ENCODE measurements around the gene DNM3. TPM values are rescaled to one million over a fixed set of nuclear protein-coding genes. Genes with fewer than 3 reads are reported as not detected.
A peak's percentile ranks its signal among the peaks of the same experiment; 100 is the strongest.
"Not testable (repeated sequence)": the region's sequence is repeated elsewhere in the genome, so short reads cannot be mapped to it uniquely, and the experiment has no call there.

DNM3 gene
- total RNA-seq, 1 donor from 2014 or later: 1.7 TPM

DNA sequence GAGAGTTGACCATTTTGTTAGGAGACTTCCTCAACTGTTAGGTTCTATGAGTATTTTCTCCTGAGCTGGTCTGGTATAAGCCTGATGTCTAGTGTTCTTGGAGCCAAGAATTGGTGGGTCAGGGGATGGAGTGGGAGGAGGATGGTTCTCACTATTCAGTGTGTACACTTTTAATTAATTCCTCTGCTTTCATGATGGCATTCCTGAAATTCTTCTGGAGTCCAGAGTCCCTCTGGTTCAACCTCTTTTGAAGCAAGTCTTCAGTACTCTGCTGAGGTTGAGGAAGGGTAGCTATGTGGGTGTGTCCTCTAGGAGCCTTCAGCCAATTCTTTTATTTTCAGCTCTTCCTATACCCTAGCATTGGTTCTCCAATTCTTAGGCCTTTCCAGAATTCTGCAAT, 149.1 kb downstream of the DNM3 start:
- intact Hi-C loops (cut with DNase I): no loop called here
- no peak for ATAC-seq (ENCODE audit: poor library complexity)
- no peak for DNase-seq

DNA sequence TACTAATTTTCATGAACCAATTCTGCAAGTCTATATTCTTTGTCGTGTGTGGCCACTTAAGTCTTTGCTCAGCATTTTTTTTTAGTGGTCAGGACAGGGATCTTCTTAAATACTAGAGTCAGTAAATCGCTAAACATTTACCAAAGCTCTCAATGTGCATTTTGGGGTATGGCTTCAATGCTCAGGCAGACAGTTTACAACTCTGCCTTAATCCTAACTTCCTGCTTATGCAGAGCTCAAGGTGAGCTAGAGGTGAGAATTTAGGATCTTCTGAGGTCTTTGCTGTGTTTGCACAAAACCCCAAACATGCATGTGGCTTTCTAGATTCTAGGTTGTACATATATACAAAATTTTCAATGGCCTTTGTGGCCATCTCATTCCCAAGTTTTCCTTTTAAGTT, 153.0 kb downstream of the DNM3 start:
- DNase-seq (no peak), ATAC-seq (ENCODE audit: poor library complexity) (no peak)
- intact Hi-C loops (cut with DNase I): no loop called here

DNA sequence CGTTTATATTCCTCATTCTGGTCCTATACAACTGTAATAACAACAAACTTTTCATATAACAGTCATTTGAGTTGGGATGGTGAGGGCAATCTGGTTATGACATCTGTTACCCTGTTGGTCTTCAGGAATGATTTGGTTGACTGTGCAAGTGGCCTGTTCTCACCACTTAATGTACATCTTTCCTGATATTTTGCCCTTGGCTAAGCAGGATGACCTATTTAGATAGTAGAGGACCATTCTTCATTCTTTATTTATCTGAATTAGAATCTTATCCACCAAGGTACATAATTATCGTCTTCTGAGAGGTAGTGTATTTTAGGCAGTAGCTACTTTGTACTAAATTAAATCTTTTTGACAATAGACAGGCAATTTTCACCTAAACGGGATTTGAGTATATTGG, 154.3 kb downstream of the DNM3 start:
- intact Hi-C loops (cut with DNase I): no loop called here
- ATAC-seq (ENCODE audit: poor library complexity): no peak
- DNase-seq: no peak

DNA sequence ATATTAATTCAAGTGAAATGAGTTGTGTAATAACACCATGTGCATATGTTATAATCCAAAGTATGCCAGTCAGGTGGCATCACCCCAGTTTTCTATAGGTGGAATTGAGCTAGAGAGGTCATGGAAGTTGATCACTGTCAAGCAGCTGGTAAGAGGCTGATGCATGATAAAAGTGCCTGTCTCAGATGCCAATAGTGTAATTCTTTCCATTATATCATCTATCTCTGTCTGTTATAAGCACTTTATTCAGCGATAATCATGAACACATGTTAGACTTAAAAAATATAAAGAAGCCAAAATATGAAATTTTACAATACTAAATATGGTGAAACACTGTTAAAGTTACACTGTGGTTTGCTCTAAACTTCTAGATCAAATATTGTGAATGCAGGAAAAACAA, 156.6 kb downstream of the DNM3 start:
- intact Hi-C loops (cut with DNase I): no loop called here
- ATAC-seq (ENCODE audit: poor library complexity): no peak
- no peak for DNase-seq

DNA sequence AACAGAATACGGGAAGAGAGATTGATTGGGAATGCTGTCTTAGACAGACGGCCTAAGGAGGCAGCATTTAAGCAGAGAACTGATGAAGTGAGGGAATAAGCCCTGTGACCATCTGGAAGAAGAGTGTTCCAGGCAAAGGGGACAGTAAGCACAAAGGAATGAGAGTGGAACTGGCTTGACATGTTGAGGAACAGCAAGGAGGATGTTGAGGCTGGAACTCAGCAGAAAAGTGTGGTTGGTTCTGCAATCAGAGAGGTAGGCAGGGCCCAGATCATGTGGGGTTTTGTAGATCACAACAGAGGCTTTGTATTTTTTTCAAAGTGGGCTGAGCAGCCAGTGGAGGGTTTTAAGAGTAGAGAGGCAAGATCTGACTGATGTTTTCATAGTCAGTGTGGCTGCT, 157.4 kb downstream of the DNM3 start:
- DNase-seq (no peak), ATAC-seq (ENCODE audit: poor library complexity) (no peak)
- intact Hi-C loops (cut with DNase I): no loop called here

DNA sequence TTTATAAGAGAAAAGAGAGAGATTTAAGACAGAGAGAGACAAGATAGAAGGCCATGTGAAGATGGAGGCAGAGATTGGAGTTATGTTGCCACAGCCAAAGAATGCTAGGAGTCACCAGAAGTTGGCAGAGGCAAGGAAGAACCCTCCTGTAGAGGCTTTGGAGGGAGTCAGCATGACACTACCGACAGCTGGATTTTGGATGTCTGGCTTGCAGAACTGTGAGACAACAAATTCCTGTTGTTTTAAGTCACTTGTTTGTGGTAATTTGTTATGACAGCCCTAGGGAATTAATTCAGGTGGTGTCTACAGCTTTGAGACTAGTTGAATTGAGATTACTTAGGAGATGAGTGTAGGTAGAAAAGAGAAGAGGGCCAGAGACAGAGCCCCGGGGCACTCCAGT, 158.5 kb downstream of the DNM3 start:
- intact Hi-C loops (cut with DNase I): loop anchor here (10.0 kb wide), 1 partner anchor 425 kb away; the partner anchor contains the start of gene C1orf105
- ATAC-seq (ENCODE audit: poor library complexity) (no peak), DNase-seq (no peak)

DNA sequence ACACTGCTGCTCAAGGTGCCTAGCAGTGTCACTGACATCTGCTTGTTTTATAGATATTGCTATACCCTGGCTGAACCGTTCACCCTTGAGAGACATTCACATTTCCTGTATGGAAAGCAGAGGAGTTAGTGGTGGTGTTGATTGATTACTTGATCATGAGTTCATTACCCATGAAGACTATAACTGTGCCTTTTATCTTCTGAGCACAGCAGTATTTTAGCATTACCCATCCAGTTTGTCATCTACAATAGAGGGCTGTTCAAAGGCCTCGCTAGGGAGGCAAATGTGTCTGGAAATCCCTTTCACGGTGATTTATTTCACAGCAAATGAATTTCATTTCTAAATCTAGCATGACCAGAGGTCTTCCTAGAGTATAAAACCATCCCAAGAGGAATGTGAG, 160.0 kb downstream of the DNM3 start:
- no peak for ATAC-seq (ENCODE audit: poor library complexity)
- DNase-seq: no peak
- intact Hi-C loops (cut with DNase I): loop anchor here (10.0 kb wide), 1 partner anchor 424 kb away; the partner anchor contains the start of gene C1orf105

DNA sequence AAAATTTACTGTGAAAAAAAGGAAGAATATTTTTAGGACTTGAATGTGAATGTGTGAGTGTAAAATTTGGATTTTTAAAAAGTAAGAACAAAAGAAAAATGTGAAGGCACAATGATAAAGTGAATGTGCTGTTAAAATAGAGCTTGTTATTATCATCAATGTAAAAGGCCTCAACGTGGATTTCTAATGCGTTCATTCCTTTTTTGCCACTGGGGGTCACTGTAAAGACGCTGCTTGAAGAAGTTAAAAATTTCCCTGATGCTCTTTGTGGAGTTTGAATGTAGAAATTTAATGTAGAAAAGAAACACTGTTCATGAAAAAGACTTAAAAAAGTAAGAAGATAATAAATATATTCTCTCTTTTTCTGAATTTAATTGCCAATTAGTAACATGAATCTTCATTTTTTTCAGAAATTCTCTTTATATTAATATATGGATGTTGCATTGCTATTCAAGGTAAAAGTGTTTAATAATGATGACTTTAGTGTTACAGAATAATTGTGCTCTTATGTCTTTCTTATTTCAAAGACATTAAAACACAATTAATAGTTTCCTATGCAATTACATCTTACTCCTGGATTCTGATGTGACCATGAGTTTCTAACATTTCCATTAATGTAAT, 161.5 kb downstream of the DNM3 start:
- intact Hi-C loops (cut with DNase I): loop anchor here (10.0 kb wide), 1 partner anchor 422 kb away; the partner anchor contains the start of gene C1orf105
- no peak for ATAC-seq (ENCODE audit: poor library complexity)
- no peak for DNase-seq

DNA sequence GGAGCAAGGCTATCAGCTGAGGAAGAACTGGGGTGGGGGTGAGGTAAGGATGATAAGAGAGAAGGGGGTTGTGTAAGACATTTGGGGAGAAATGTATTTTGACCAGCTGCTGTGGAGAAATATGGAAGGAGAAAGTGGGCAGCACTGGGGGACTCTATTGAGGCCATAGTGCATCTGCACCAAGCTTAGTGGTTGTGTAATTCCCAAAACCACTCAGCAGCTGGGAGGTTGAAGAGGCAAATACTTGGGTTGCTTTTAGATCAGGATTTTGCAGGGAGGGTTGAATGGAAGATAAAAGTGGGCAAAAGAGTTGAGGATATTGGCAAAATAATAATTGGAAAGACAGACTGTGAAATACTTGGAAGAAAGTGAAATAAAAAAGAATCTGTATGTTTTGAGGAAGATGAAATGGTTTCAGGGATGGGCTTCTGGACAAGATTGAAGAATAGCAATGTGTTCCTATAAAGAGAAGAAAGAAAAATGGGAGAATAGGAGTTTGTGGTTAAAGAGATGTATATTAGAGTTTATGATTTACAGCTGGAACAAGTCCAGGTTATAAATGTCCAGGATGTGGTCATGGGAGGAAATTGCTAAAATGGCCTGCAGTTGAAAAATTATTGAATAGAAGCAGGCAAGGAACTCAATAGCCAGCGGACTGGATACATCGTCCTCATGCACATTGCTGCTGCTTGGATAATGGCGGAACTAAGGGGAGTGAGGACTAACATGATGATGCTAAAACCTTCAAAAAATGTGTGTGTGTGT, 162.7 kb downstream of the DNM3 start:
- intact Hi-C loops (cut with DNase I): loop anchor here (10.0 kb wide), 1 partner anchor 421 kb away; the partner anchor contains the start of gene C1orf105
- DNase-seq: no peak
- no peak for ATAC-seq (ENCODE audit: poor library complexity)

DNA sequence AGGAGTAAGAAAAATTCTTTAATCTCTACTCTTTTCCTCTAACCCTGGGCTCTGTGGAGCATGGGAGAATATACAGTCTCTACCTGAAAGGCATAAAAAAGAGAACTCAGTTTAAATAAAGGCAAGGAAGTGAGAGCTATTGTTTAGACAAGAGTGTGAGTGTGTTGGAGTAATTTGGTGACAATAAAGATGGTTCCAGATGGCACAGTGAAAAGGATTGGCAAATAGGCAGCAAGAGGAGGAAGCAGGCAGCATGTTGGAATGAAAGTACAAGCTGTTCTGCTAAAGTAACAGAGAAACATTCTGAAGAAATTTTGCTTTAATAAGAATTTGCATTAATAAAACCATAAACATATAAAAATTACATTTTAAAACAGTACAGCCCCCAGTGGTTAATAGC, 163.4 kb downstream of the DNM3 start:
- intact Hi-C loops (cut with DNase I): loop anchor here (10.0 kb wide), 1 partner anchor 420 kb away; the partner anchor contains the start of gene C1orf105
- ATAC-seq (ENCODE audit: poor library complexity): no peak

DNA sequence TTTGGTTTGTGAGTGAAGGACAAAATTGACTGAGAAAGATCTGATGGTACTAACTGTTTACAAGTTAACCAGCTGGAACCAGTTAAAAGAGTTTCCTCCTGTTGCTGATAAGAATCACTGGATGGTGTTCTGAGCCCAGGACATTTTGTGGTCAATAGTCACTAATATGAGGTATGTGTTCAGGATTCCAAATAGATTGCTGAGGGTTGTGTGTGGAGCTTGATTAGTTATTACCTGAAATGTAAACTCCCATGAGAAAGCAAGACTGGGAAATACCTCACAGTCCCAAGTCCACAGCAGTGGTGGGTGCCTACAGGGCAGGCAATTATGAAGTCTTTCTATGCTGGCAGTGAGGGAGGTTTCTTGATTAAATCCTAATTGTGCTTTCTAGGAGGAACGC, 164.6 kb downstream of the DNM3 start:
- intact Hi-C loops (cut with DNase I): loop anchor here (10.0 kb wide), 1 partner anchor 419 kb away; the partner anchor contains the start of gene C1orf105
- DNase-seq (no peak), ATAC-seq (ENCODE audit: poor library complexity) (no peak)

More for the DNA sequence above, 163.4 kb downstream of the DNM3 start:
- DNase-seq: no peak

DNA sequence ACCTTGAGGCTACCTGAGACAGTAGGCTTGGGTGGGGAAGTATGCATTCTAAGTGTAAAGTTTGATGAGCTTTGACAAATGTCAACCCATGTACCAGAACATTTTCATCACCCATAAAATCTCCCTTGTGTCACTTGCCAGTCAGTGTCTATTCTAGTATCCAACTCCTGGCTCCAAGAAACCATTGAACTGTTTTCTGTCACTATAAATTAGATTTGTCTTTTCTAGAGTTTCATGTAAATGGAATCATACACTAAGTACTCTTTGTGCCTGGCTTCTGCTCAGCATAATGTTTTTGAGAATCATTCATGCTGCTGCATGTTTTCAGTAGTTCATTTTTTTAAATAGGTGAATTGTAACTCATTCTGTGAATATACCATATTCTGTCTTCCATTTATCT, 165.4 kb downstream of the DNM3 start:
- ATAC-seq (ENCODE audit: poor library complexity) (no peak), DNase-seq (no peak)
- intact Hi-C loops (cut with DNase I): loop anchor here (10.0 kb wide), 1 partner anchor 418 kb away; the partner anchor contains the start of gene C1orf105

DNA sequence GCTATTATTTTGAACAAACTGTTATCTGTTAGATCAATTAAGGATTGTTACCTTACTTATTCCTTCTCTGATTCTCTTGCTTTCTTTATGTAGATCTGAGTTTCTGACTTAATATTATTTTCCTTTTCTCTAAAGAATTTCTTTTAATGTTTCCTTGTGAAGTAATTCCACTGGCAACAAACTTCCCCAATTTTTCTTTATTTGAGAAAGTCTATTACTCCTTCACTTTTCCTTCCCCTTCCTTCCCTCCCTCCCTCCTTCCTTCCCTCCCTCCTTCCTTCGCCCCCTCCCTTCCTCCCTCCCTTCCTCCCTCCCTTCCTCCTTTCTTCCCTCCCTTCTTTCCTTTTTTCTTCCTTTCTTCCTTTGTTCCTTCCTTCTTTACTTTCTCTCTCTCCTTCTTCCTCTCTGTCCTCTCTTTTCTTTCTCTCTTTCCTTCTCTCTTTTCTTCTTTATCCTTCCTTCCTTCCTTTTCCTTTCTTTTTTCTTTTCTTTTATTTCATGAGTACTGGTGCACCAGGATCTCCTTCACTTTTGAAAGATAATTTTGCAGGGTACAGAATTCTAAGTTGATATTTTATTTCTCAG, 177.5 kb downstream of the DNM3 start:
- DNase-seq (no peak), ATAC-seq (ENCODE audit: poor library complexity) (no peak)
- intact Hi-C loops (cut with DNase I): no loop called here

DNA sequence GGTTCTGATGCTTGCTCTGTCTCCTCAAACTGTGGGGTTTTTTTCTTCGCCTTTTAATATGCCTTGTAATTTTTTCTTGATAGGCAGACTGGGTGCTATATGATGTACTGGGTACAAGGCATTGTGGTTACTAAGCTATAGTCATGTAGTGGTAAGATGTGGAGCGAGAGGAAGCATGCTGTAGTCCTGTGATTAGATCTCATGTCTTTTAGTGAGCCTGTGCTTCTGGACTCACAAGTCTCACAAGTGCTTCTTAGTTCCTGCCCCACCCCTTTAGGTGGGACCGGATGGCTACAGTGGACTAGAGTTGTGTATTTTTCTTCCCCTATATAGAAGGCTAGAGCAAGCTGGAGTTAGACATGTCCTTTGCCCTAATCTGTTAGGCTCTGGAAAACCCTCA, 178.7 kb downstream of the DNM3 start:
- DNase-seq (no peak), ATAC-seq (ENCODE audit: poor library complexity) (no peak)
- intact Hi-C loops (cut with DNase I): no loop called here

DNA sequence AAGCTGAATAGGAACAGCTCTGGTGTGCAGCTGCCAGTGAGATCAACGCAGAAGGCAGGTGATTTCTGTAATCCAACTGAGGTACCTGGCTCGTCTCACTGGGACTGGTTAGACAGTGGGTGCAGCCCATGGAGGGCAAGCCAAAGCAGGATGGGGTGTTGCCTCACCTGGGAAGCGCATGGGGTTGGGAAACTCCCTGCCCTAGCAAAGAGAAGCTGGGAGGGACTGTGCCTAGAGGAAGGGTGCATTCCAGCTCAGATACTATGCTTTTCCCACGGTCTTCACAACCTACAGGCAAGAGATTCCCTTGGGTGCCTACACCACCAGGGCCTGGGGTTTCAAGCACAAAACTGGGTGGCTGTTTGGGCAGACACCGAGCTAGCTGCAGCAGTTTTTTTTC, 183.2 kb downstream of the DNM3 start:
- ATAC-seq (ENCODE audit: poor library complexity): no peak

DNA sequence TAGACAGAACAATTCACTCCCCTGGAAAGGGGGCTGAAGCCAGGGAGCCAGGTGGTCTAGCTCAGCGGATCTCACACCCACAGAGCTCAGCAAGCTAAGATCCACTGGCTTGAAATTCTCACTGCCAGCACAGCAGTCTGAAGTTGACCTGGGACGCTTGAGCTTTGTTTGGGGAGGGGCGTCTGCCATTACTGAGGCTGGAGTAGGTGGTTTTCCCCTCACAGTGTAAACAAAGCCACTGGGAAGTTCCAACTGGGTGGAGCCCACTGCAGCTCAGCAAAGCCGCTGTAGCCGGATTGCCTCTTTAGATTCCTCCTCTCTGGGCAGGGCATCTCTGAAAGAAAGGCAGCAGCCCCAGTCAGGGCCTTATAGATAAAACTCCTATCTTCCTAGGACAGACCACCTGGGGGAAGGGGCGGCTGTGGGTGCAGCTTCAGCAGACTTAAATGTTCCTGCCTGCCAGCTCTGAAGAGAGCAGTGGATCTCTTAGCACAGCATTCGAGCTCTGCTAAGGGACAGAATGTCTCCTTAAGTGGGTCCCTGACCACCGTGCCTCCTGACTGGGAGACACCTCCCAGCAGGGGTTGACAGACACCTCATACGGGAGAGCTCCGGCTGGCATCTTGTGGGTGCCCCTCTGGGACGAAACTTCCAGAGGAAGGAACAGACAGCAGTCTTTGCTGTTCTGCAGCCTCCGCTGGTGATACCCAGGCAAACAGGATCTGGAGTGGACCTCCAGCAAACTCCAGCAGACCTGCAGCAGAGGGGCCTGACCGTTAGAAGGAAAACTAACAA, 183.8 kb downstream of the DNM3 start:
- intact Hi-C loops (cut with DNase I); ATAC-seq (ENCODE audit: poor library complexity); DNase-seq: not testable (repeated sequence)

More for the DNA sequence above, 183.2 kb downstream of the DNM3 start:
- intact Hi-C loops (cut with DNase I): no loop called here
- DNase-seq: no peak

DNA sequence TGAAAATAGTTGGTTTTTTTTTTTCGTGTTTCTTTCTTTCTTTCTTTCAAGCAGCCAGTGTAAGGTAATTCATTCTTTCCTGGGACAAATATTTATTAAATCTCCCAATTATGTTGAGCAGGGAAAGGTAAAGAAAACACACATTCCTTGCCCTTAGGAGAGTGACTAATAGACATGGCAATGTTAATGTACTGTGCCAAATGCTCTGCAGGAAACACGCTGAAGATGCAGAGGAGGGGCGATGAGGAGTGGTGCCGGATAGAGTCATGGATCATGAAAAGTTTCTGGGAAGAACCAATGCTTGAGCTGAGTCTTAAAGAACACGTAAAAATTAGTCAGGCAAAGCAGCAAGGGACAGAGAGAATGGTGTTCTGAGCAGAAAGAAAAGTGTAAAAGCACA, 199.2 kb downstream of the DNM3 start:
- no peak for ATAC-seq (ENCODE audit: poor library complexity)
- intact Hi-C loops (cut with DNase I): no loop called here
- no peak for DNase-seq

DNA sequence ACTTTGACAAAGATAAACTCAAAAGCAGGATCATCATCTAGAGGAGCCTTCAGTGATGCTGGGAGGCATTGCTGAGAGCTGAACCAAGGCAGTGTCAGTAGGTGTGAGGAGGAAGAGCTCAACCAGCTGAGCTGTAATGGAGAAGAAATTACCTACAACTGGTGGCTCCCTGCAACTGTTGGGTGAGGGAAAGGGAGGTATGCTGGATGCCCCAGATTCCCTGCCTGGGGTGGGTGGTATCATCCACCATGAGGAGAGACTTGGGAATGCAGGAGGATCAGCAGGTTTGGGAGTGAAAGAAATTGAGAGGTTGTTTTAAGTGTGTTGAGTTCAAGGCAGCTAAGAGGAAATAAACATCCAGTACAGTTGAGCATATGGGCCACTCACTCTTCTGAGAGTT, 199.8 kb downstream of the DNM3 start:
- no peak for ATAC-seq (ENCODE audit: poor library complexity)
- intact Hi-C loops (cut with DNase I): no loop called here
- DNase-seq: no peak

DNA sequence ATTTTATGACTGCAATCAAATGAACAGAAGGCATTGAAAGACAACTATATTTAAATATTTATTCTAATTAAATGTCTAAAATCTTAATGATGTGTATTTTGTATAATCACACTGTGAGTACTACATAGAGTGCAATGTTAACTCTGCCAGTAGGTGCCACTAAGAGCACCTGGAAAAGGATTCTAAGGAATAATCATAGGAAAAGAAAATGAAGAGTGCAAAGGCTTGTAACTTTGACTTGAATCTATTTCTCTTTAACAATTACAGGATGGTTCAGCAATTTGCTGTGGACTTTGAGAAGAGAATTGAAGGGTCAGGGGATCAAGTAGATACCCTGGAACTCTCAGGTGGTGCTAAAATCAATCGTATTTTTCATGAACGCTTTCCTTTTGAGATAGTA, 200.4 kb downstream of the DNM3 start:
- intact Hi-C loops (cut with DNase I): no loop called here
- no peak for DNase-seq
- ATAC-seq (ENCODE audit: poor library complexity): peak; percentile 69
